SHP77 treated with DMSO at 0.1 percent for 48 hours (cell line): ENCODE data around the gene TFAP2E.
"Not testable (repeated sequence)": the region's sequence is repeated elsewhere in the genome, so short reads cannot be mapped to it uniquely, and the experiment has no call there.

ENCODE experiments used
- DNase-seq: peaks from one replicate; lab custom pipeline; 2025; lab: John Stamatoyannopoulos, UW

Gene TFAP2E

GRCh38 chr1:35574125-35574654, 1.1 kb downstream of the TFAP2E start:
- DNase-seq: no peak

DNA sequence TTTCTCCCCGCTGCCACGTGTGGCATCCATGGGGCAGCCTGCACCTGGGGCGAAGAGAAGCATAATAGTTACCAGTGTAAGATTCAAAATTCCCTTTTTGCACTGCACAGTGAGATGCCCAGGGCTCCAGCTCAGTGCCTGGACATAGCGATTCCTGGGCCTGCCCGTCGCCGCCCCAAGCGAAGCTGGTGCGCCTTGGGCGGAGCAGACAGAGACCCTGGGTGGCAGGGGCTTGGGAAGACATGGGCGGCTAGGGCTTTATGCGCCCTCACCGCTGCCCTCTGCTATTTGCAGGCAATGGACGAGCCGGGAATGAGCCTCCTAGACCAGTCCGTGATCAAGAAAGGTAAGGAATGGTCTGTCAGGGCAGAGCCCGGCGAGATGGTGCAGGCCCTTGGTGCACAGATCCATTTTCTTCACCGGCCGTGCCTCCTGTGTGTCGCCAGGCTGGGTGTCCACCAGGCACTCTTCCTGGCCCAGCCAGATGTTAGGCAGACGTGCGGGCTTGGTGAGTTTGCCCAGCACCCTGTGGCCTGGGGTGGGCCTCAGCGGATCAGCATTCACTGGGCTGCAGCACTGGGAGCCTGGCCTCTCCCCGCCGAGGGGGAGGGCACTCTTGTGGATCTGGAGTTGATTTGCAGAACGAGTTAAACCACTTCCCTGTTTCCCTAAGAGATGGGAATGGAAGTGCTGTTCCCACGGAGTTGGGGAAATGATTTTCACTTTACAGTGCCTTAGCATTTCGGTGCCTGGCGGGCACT, 1.7 kb downstream of the TFAP2E start:
- DNase-seq: no peak

GRCh38 chr1:35575416-35575958, 2.4 kb downstream of the TFAP2E start:
- DNase-seq: no peak

DNA sequence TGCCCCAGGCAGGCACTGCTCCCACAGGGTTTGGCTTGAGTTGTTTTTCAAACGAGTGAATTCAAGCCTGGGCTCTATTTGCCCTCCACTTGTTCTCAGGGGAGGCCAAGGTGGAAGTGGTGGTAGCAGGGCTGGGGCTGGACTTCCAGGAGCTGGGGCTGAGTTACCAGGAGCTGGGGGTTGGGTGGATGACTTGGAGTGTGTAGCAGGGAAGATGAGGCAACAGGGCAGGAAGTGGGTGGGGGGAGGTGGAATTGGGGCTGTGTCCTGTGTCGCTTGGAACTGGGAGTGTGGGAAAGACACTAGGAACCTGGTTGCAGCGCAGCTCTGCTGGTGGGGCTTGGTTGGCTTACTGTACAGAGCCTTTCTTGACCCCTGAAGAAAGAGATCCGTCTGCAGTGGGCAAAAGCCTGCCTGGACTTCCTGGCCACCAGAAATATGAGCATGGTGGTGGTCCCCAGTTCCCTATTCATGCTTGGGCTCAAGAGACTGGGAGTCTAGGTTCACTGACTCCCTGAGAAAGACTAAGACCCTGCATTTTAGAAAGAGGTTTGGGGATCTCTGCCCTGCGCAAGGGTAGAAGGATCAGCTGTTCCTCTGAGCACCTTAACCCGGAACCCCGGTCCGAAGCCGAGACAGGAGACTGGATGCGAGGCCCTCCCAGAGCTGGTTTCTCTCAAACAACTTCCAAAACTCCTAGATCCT, 3.1 kb downstream of the TFAP2E start:
- DNase-seq: no peak

DNA sequence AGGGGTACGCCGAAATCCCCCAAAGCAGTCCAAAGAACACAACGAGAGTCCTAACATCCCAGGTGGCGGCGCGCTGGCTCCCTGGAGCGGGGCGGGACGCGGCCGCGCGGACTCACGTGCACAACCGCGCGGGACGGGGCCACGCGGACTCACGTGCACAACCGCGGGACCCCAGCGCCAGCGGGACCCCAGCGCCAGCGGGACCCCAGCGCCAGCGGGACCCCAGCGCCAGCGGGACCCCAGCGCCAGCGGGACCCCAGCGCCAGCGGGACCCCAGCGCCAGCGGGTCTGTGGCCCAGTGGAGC, 3.6 kb downstream of the TFAP2E start:
- not testable (repeated sequence) for DNase-seq

DNA sequence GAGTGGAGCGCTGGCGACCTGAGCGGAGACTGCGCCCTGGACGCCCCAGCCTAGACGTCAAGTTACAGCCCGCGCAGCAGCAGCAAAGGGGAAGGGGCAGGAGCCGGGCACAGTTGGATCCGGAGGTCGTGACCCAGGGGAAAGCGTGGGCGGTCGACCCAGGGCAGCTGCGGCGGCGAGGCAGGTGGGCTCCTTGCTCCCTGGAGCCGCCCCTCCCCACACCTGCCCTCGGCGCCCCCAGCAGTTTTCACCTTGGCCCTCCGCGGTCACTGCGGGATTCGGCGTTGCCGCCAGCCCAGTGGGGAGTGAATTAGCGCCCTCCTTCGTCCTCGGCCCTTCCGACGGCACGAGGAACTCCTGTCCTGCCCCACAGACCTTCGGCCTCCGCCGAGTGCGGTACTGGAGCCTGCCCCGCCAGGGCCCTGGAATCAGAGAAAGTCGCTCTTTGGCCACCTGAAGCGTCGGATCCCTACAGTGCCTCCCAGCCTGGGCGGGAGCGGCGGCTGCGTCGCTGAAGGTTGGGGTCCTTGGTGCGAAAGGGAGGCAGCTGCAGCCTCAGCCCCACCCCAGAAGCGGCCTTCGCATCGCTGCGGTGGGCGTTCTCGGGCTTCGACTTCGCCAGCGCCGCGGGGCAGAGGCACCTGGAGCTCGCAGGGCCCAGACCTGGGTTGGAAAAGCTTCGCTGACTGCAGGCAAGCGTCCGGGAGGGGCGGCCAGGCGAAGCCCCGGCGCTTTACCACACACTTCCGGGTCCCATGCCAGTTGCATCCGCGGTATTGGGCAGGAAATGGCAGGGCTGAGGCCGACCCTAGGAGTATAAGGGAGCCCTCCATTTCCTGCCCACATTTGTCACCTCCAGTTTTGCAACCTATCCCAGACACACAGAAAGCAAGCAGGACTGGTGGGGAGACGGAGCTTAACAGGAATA, 4.2 kb downstream of the TFAP2E start:
- DNase-seq: no peak

DNA sequence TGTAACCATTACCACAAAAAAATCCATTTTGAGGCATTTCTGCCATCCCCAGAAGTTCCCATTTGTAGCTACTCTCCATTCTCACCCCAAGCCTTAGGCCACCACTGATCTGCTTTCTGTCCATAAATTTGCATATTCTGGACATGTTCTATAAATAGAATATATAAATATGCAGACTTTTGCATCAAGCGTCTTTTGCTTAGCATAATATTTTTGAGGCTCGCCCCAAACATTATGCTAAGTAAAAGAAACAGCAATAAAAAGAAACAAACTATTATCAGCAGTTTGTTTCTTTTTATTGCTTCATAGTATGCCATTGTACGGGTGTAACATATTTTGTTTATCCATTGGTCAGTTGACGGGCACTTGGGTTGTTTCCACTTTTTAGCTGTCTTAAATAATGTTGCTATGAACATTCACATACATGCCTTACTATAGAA, 7.9 kb downstream of the TFAP2E start:
- no peak for DNase-seq

- DNase-seq: not testable (repeated sequence)
These were observed 8.5 kb downstream of the TFAP2E start for GRCh38 chr1:35581621-35582020.

- no peak for DNase-seq
These were observed 12.2 kb downstream of the TFAP2E start for GRCh38 chr1:35585281-35585680.

DNA sequence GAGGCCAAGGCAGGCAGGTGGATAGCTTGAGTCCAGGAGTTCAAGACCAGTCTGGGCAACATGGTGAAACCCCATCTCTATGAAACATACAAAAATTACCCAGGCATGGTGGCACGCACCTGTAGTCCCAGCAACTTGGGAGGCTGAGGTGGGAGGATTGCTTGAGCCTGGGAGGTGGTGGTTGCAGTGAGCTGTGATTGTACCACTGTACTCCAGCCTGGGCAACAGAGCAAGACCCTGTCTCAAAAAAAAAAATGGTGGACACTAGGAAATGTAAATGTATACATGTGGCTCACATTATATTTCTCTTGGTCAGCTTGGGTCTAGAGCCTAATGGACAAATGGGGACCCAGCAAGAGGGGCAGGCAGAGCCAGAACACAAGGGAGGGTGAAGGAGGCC, 12.7 kb downstream of the TFAP2E start:
- not testable (repeated sequence) for DNase-seq

DNA sequence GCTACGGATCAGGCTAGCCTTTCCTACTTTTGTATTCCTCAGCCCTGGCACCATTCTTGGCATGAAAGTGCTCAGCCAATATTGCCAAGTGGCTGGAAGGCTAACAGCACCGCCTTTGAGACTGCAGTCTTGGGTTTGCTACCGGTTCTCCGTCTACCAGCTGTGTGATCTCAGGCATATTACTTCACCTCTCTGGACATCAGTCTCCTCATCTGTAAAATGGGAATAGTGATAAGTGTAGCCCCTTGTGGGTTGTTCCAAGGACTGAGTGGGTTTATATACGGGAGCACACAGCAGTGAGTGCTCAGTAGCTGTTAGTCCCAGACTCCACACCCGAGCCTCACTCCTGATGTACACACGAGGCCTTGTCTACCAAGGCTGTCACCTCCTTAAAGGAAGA, 13.7 kb downstream of the TFAP2E start:
- no peak for DNase-seq

DNA sequence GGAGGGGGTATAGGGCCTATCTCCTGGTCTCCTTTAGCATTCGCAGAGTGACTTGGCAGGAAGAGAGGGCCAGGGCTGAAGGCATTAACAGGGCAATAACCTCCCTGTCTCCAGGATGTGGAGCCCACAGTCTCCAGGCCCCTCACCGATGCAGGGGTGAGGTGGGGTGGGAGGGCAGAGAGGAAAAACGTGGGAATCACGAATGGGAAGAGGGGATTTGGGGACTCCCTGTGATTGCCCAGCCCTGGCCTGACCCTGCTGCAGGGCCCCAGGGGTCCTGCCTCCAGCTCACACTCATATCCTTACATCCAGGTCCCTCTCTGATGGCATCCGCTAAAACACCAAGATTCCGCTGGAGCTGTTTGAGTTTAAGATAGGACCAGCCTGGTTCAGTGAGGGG, 14.6 kb downstream of the TFAP2E start:
- DNase-seq: no peak

DNA sequence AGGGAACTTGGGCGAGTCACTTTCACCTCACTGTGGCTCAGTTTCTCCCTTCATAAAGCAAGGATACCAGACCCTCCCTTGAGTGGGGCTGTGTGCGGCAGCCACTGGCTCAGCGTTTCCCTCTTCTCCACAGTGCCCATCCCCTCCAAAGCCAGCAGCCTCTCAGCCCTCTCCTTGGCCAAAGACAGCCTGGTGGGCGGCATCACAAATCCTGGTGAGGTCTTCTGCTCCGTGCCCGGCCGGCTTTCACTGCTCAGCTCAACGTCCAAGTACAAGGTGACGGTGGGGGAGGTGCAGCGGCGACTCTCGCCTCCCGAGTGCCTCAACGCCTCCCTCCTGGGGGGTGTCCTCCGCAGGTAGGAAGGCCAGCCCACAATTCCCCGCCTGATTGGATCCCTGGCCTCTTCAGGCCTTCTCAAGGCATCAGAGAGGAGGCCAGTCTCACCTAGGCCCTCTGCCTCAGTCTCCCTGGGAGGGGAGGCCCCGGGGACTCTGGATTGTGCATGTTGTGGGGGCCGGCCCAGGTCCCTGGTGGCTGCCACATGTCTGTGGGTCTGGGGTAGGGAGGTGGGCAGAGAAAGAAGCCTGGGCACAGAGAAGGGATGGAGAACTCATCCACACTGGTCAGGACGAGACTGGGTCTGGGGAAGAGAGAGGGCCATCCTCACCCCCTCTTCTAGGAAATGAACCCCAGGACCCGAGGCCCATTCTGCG, 15.2 kb downstream of the TFAP2E start:
- no peak for DNase-seq

DNA sequence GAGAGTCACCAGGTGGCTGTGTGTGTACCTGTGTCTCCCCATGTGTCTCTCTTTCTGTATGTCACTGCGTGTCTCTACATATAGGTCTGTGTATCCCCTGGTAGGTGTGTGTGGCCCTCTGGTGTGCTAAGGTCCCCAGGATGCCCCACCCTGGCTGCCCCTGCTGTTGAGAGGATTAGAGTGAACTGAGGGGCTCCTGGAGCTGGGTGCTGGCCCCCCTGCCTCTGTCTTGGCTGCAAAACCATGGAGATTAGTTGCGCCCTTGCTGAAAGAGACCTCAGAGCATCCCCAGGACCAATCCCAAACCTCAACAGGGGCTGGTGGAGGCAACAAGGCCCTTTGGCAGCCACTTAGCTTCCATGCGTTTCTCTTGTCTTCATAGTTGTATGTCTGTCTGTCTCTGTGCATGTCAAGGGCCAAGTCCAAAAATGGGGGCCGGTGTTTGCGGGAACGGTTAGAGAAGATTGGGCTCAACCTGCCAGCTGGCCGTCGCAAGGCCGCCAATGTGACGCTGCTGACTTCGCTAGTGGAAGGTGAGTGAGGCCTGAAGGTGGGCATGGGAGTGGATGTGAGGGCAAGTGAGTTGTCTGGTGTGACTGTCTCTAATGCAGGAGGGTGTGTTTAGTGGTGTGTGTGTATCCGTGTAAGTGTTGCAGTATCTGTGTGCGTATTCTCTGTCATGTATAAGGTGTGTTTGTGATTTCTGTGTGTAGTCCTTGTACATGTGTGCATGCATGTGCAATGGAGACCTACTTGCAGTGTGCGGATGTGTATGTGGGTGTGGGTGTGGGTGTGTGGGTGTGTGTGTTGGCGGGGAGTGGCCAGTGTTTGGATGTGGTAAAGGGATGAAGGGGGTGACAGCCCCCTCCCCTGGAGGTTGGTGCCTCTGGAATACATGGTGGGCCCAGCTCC, 16.7 kb downstream of the TFAP2E start:
- DNase-seq: no peak

GRCh38 chr1:35590476-35591040, 17.4 kb downstream of the TFAP2E start:
- DNase-seq: no peak

GRCh38 chr1:35591211-35591610, 18.1 kb downstream of the TFAP2E start:
- DNase-seq: no peak

GRCh38 chr1:35592991-35593769, 20.1 kb downstream of the TFAP2E start:
- no peak for DNase-seq

GRCh38 chr1:35594005-35594760, 21.1 kb downstream of the TFAP2E start:
- no peak for DNase-seq
